Astrocyte (in vitro differentiated cells and primary cell): Measurements from ENCODE around the gene EBF4. TPM values are rescaled to one million over a fixed set of nuclear protein-coding genes. Genes with fewer than 3 reads are reported as not detected.

Experiments
- DNase-seq: peaks from one replicate; pipeline ENCODE4 v3.0.0-alpha.2; 2010; ENCODE audit warnings: low read depth
- FAIRE-seq: peaks from 2 replicates; lab custom pipeline; 2011; peaks lifted over from hg19 to GRCh38; lab: Jason Lieb, UNC
- H2AFZ ChIP-seq: 2 replicates; pipeline ENCODE4 v1.6.0; 2012; ENCODE audit warnings: low read depth, low read length, inconsistent platforms
- H3K27ac ChIP-seq: 2 replicates; pipeline ENCODE4 v1.5.1; 2011; ENCODE audit warnings: low read depth, low read length, inconsistent platforms
- H3K27me3 ChIP-seq: 2 replicates; pipeline ENCODE4 v1.6.0; 2011; ENCODE audit warnings: low read length, inconsistent platforms; ENCODE audit not compliant: insufficient read depth
- H3K36me3 ChIP-seq: 2 replicates; pipeline ENCODE4 v1.5.1; 2011; ENCODE audit warnings: low read length, inconsistent platforms; ENCODE audit not compliant: insufficient read depth
- H3K4me1 ChIP-seq: 2 replicates; pipeline ENCODE4 v1.5.1; 2011; ENCODE audit warnings: low read length, inconsistent platforms; ENCODE audit not compliant: insufficient read depth
- H3K4me2 ChIP-seq: 2 replicates; pipeline ENCODE4 v1.6.0; 2012; ENCODE audit warnings: low read length, inconsistent platforms
- H3K4me3 ChIP-seq: 2 replicates; pipeline ENCODE4 v1.5.1; 2011; ENCODE audit warnings: low read depth, mild to moderate bottlenecking, low read length, inconsistent platforms; ENCODE audit not compliant: insufficient read depth
- H3K79me2 ChIP-seq: 2 replicates; pipeline ENCODE4 v1.6.0; 2012; ENCODE audit warnings: mild to moderate bottlenecking, low read length, inconsistent platforms; ENCODE audit not compliant: insufficient read depth
- H3K9ac ChIP-seq: 2 replicates; pipeline ENCODE4 v1.6.0; 2012; ENCODE audit warnings: mild to moderate bottlenecking, low read length, inconsistent platforms
- H3K9me3 ChIP-seq: 2 replicates; pipeline ENCODE4 v1.5.1; 2012; ENCODE audit warnings: low read depth, mild to moderate bottlenecking, low read length, inconsistent platforms; ENCODE audit not compliant: insufficient read depth
- H4K20me1 ChIP-seq: 2 replicates; pipeline ENCODE4 v1.6.0; 2012; ENCODE audit warnings: low read length, inconsistent platforms; ENCODE audit not compliant: insufficient read depth
- H3K27ac Mint-ChIP-seq: one replicate; pipeline ENCODE4 v1.8.0; 2021; ENCODE audit warnings: mild to moderate bottlenecking, mixed read lengths; ENCODE audit not compliant: unreplicated experiment
- H3K27me3 Mint-ChIP-seq: one replicate; pipeline ENCODE4 v1.8.0; 2021; ENCODE audit warnings: low read depth, mixed read lengths; ENCODE audit not compliant: unreplicated experiment
- H3K36me3 Mint-ChIP-seq: one replicate; pipeline ENCODE4 v1.8.0; 2021; ENCODE audit warnings: low read depth, mixed read lengths; ENCODE audit not compliant: unreplicated experiment
- H3K4me1 Mint-ChIP-seq: one replicate; pipeline ENCODE4 v1.8.0; 2021; ENCODE audit warnings: low read depth, mixed read lengths; ENCODE audit not compliant: unreplicated experiment
- H3K4me3 Mint-ChIP-seq: one replicate; pipeline ENCODE4 v1.8.0; 2021; ENCODE audit warnings: mild to moderate bottlenecking, moderate library complexity, mixed read lengths; ENCODE audit not compliant: unreplicated experiment
- H3K9me3 Mint-ChIP-seq: one replicate; pipeline ENCODE4 v1.8.0; 2021; ENCODE audit warnings: mild to moderate bottlenecking, mixed read lengths; ENCODE audit not compliant: unreplicated experiment
- CTCF ChIP-seq: IDR thresholded peaks from 2 replicates; pipeline ENCODE4 v1.5.1; 2011; ENCODE audit warnings: low read depth, mild to moderate bottlenecking, inconsistent platforms, low read length, moderate library complexity; ENCODE audit not compliant: insufficient read depth
- EZH2 ChIP-seq: IDR thresholded peaks from 2 replicates; pipeline ENCODE4 v1.6.1; 2012; ENCODE audit warnings: mild to moderate bottlenecking, low read length, inconsistent platforms; ENCODE audit not compliant: insufficient read depth
- total RNA-seq: library from RNA; stranded (reverse); gene quantifications from 2 replicates; pipeline ENCODE4 v1.2.1, GENCODE V29; 2021

Gene EBF4
- total RNA-seq, 1 donor from 2014 or later: 2.3 TPM

- no peaks in the 10 kb centered on the region for H3K4me1 Mint-ChIP-seq
- Histone ChIP-seq H3K79me2 (no peaks in the 10 kb centered on the region), H3K4me1 (no peaks in the 10 kb centered on the region), H3K9me3 (no peaks in the 10 kb centered on the region), H3K4me2 (peak overlapping the region; percentile 57), H3K4me3 (no peak overlapping the region), H3K36me3 (no peaks in the 10 kb centered on the region), H3K9ac (no peak overlapping the region), H4K20me1 (no peaks in the 10 kb centered on the region), H3K27me3 (peaks cover 31% of the 10 kb centered on the region), H2AFZ (no peak overlapping the region), H3K27ac (no peak overlapping the region)
- FAIRE-seq: no peak
- DNase-seq: no peak
- peak overlapping the region; percentile 57 for H3K4me3 Mint-ChIP-seq
- no peak overlapping the region for H3K27ac Mint-ChIP-seq
- peaks cover 68% of the 10 kb centered on the region for H3K27me3 Mint-ChIP-seq
- peaks cover 3% of the 10 kb centered on the region for H3K36me3 Mint-ChIP-seq
- TF ChIP-seq CTCF (peak; percentile 49), EZH2 (no peak)
- H3K9me3 Mint-ChIP-seq: peaks cover 6% of the 10 kb centered on the region
Observed at GRCh38 chr20:2688041-2688591, 4.5 kb upstream of the EBF4 start.

GRCh38 chr20:2690213-2690612 is 2.4 kb upstream of the EBF4 start:
- H3K36me3 ChIP-seq: no peaks in the 10 kb centered on the region
- H3K4me1 ChIP-seq: no peaks in the 10 kb centered on the region
- no peak overlapping the region for H3K27ac Mint-ChIP-seq
- no peak overlapping the region for H2AFZ ChIP-seq
- H4K20me1 ChIP-seq: peaks cover 11% of the 10 kb centered on the region
- no peak for FAIRE-seq
- H3K4me3 ChIP-seq: no peak overlapping the region
- peaks cover 45% of the 10 kb centered on the region for H3K27me3 ChIP-seq
- no peak for DNase-seq
- H3K79me2 ChIP-seq: no peaks in the 10 kb centered on the region
- no peak overlapping the region for H3K9ac ChIP-seq
- no peak for TF ChIP-seq CTCF
- TF ChIP-seq EZH2: no peak
- H3K4me1 Mint-ChIP-seq: no peaks in the 10 kb centered on the region
- H3K27me3 Mint-ChIP-seq: peaks cover 70% of the 10 kb centered on the region
- no peak overlapping the region for H3K4me3 Mint-ChIP-seq
- H3K9me3 Mint-ChIP-seq: peaks cover 6% of the 10 kb centered on the region
- peaks cover 3% of the 10 kb centered on the region for H3K36me3 Mint-ChIP-seq
- no peaks in the 10 kb centered on the region for H3K9me3 ChIP-seq
- no peak overlapping the region for H3K4me2 ChIP-seq
- no peak overlapping the region for H3K27ac ChIP-seq

- Mint-ChIP-seq H3K27ac (no peak overlapping the region), H3K9me3 (peaks cover 7% of the 10 kb centered on the region), H3K27me3 (peaks cover 70% of the 10 kb centered on the region), H3K4me1 (no peaks in the 10 kb centered on the region), H3K4me3 (no peak overlapping the region), H3K36me3 (peaks cover 3% of the 10 kb centered on the region)
- Histone ChIP-seq H3K9ac (no peak overlapping the region), H3K27me3 (peaks cover 49% of the 10 kb centered on the region), H3K9me3 (no peaks in the 10 kb centered on the region), H3K36me3 (no peaks in the 10 kb centered on the region), H3K4me3 (no peak overlapping the region), H2AFZ (no peak overlapping the region), H3K4me1 (no peaks in the 10 kb centered on the region), H4K20me1 (peaks cover 12% of the 10 kb centered on the region), H3K27ac (no peak overlapping the region), H3K79me2 (no peaks in the 10 kb centered on the region), H3K4me2 (no peak overlapping the region)
- TF ChIP-seq EZH2: no peak
- TF ChIP-seq CTCF: no peak
- FAIRE-seq (no peak), DNase-seq (no peak)
Observed at GRCh38 chr20:2690718-2691117, 1.9 kb upstream of the EBF4 start.
